Panc1 (cell line): ENCODE results near the gene LMO3. TPM values are rescaled to one million over a fixed set of nuclear protein-coding genes. Genes with fewer than 3 reads are reported as not detected.

Experiments used
- ATAC-seq: fragments of 200-7000 bp; cut with Tn5 transposase; 2 replicates; pipeline ENCODE4 v1.9.1; 2020; ENCODE audit warnings: mild to moderate bottlenecking, moderate library complexity
- BruUV-seq: library from RNA; stranded (reverse); fragments of 400-500 nt; replicated peaks from 2 replicates; lab custom pipeline; 2021; lab: Mats Ljungman, UMichigan
- CTCF ChIA-PET: fragments of 300-600 bp; sonication (Branson Sonifier 250); formaldehyde crosslinking; loops from one replicate; lab custom pipeline; 2022; ENCODE audit warnings: antibody characterized with exemption; lab: Charles Lee
- POLR2A ChIA-PET: fragments of 300-600 bp; sonication (Branson Sonifier 250); formaldehyde crosslinking; loops from one replicate; lab custom pipeline; 2022; ENCODE audit warnings: antibody characterized with exemption; lab: Charles Lee
- DNase-seq: peaks from one replicate; pipeline ENCODE4 v3.0.0-alpha.2; 2010; ENCODE audit warnings: low read depth, low spot score
- H3K27ac ChIP-seq: 2 replicates; pipeline ENCODE4 v1.5.1; 2011; ENCODE audit warnings: mild to moderate bottlenecking, low read length, inconsistent platforms
- H3K27me3 ChIP-seq: fragments of 200-500 bp; sonication (Bioruptor generic); 2 replicates; pipeline ENCODE4 v1.6.0; 2014; ENCODE audit warnings: low read length, inconsistent platforms; ENCODE audit not compliant: control insufficient read depth, insufficient read depth
- H3K36me3 ChIP-seq: fragments of 200-500 bp; sonication (Bioruptor generic); 2 replicates; pipeline ENCODE4 v1.5.1; 2014; ENCODE audit warnings: inconsistent platforms, mild to moderate bottlenecking, low read length, moderate library complexity; ENCODE audit not compliant: control insufficient read depth, insufficient read depth
- H3K4me1 ChIP-seq: 2 replicates; pipeline ENCODE4 v1.5.1; 2011; ENCODE audit warnings: inconsistent platforms, mild to moderate bottlenecking, low read length, moderate library complexity; ENCODE audit not compliant: control insufficient read depth, insufficient read depth
- H3K4me3 ChIP-seq, 2 experiments: 2 replicates each; pipeline ENCODE4 v1.5.1; 2011 to 2012; ENCODE audit warnings: low read depth in 2 of 2, low read length in 2 of 2, mild to moderate bottlenecking in 2 of 2, inconsistent platforms in 1 of 2, moderate library complexity in 1 of 2
- H3K9me3 ChIP-seq: fragments of 200-500 bp; sonication (Bioruptor generic); 2 replicates; pipeline ENCODE4 v1.5.1; 2014; ENCODE audit warnings: low read depth, mild to moderate bottlenecking, inconsistent platforms, low read length, moderate library complexity; ENCODE audit not compliant: control insufficient read depth, insufficient read depth
- POLR2AphosphoS5 ChIP-seq: IDR thresholded peaks from 2 replicates; pipeline ENCODE4 v1.6.1; 2012; ENCODE audit warnings: mild to moderate bottlenecking, low read depth, low read length, moderate library complexity
- SIN3A ChIP-seq: IDR thresholded peaks from 2 replicates; pipeline ENCODE4 v1.6.1; 2012; ENCODE audit warnings: low read depth, mild to moderate bottlenecking, low read length, moderate library complexity, borderline replicate concordance; ENCODE audit not compliant: insufficient read depth
- TCF7L2 ChIP-seq: IDR thresholded peaks from 2 replicates; pipeline ENCODE4 v1.6.1; 2011; ENCODE audit warnings: mild to moderate bottlenecking, low read depth, low read length, inconsistent platforms
- in situ Hi-C: cut with HindIII; loops from 2 replicates; pipeline ENCODE4 v1.10.0; 2016; ENCODE audit warnings: low sequenced_read_pairs, low pct_unique_long_range_greater_than_20kb
- intact Hi-C: fragments of 100-400 bp; cut with micrococcal nuclease; formaldehyde crosslinking; loops from one replicate; pipeline ENCODE4 v1.10.0; 2022; ENCODE audit not compliant: unreplicated experiment
- total RNA-seq: library from RNA; stranded (reverse); gene quantifications from one replicate; pipeline ENCODE4 v1.2.1, GENCODE V29; 2021; ENCODE audit not compliant: unreplicated experiment
- TF ChIP-seq, protein P1 (sequence below): fragments of 450-650 bp; IDR thresholded peaks from 2 replicates; pipeline ENCODE4 v1.5.1; 2017; ENCODE audit warnings: mild to moderate bottlenecking
- TF ChIP-seq, protein P2 (sequence below), 2 experiments: IDR thresholded peaks; 2 replicates each; pipeline ENCODE4 v1.6.1; 2011 to 2012; ENCODE audit warnings: low read depth in 2 of 2, control low read depth in 1 of 2, low read length in 1 of 2, mild to moderate bottlenecking in 1 of 2, moderate library complexity in 1 of 2; ENCODE audit not compliant: insufficient read depth in 1 of 2

Gene LMO3
- total RNA-seq, 1 experiment from 2014 or later = 0.51 TPM

DNA sequence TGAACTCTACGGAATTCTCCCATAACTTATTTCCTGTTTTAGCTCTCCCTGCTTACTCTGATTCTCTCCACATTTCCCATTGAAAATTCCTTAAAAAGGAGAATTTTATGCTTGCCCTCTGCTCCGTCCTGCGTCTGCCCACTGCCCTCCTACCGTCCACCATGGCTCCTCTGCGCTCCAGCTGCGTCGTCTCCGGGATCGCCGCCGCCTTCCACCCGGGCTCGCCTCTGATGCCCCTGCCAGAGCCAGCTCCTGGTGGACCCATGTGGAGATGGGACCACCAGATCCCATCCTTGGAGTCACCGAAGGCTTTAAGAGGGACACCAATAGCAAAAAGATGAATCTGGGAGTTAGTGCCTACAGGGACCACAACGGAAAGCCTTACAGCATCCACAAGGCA is 92.7 kb downstream of the LMO3 start:
- Histone ChIP-seq H3K9me3 (no peaks in the 10 kb centered on the region), H3K36me3 (no peaks in the 10 kb centered on the region), H3K4me3 (no peak overlapping the region), H3K27ac (no peak overlapping the region), H3K4me1 (no peaks in the 10 kb centered on the region), H3K27me3 (no peaks in the 10 kb centered on the region)
- in situ Hi-C loops = no loop called here
- ChIA-PET CTCF (no interaction called here), POLR2A (no interaction called here)
- DNase-seq (no peak), ATAC-seq (no peak)
- intact Hi-C loops = no loop called here
- BruUV-seq = no TSS peak
- TF ChIP-seq POLR2AphosphoS5 (no peak), SIN3A (no peak), TCF7L2 (no peak)
- TF ChIP-seq, protein P1, sequence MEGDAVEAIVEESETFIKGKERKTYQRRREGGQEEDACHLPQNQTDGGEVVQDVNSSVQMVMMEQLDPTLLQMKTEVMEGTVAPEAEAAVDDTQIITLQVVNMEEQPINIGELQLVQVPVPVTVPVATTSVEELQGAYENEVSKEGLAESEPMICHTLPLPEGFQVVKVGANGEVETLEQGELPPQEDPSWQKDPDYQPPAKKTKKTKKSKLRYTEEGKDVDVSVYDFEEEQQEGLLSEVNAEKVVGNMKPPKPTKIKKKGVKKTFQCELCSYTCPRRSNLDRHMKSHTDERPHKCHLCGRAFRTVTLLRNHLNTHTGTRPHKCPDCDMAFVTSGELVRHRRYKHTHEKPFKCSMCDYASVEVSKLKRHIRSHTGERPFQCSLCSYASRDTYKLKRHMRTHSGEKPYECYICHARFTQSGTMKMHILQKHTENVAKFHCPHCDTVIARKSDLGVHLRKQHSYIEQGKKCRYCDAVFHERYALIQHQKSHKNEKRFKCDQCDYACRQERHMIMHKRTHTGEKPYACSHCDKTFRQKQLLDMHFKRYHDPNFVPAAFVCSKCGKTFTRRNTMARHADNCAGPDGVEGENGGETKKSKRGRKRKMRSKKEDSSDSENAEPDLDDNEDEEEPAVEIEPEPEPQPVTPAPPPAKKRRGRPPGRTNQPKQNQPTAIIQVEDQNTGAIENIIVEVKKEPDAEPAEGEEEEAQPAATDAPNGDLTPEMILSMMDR = no peak
- TF ChIP-seq, protein P2, sequence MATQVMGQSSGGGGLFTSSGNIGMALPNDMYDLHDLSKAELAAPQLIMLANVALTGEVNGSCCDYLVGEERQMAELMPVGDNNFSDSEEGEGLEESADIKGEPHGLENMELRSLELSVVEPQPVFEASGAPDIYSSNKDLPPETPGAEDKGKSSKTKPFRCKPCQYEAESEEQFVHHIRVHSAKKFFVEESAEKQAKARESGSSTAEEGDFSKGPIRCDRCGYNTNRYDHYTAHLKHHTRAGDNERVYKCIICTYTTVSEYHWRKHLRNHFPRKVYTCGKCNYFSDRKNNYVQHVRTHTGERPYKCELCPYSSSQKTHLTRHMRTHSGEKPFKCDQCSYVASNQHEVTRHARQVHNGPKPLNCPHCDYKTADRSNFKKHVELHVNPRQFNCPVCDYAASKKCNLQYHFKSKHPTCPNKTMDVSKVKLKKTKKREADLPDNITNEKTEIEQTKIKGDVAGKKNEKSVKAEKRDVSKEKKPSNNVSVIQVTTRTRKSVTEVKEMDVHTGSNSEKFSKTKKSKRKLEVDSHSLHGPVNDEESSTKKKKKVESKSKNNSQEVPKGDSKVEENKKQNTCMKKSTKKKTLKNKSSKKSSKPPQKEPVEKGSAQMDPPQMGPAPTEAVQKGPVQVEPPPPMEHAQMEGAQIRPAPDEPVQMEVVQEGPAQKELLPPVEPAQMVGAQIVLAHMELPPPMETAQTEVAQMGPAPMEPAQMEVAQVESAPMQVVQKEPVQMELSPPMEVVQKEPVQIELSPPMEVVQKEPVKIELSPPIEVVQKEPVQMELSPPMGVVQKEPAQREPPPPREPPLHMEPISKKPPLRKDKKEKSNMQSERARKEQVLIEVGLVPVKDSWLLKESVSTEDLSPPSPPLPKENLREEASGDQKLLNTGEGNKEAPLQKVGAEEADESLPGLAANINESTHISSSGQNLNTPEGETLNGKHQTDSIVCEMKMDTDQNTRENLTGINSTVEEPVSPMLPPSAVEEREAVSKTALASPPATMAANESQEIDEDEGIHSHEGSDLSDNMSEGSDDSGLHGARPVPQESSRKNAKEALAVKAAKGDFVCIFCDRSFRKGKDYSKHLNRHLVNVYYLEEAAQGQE (IDR thresholded peaks at IDR 0.05; ENCODE audit: insufficient read depth in 1 of 2, low read depth in 2 of 2, low read length in 1 of 2) = no peak

DNA sequence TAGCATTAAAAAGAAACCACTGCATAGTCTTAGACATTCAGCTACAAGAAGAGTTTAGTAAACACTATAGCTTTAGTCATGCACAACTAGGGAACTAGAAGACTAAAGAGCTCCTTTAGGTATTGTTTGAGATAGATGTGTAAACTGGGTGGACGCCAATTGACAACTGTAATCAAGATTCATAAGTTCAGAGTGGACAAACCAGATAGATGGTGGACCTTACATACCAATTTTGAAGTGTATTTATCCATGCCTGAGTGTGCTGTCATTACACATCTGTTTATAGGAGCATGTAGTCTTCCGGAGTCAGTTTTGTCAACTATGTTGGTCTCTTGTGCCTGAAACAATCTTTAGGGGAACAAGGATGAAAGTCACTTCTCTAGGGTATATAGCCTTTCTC is 96.6 kb downstream of the LMO3 start:
- H3K4me1 ChIP-seq = no peaks in the 10 kb centered on the region
- ATAC-seq (no peak), DNase-seq (no peak)
- ChIA-PET POLR2A (no interaction called here), CTCF (no interaction called here)
- no peak overlapping the region for H3K4me3 ChIP-seq
- no peak for TF ChIP-seq POLR2AphosphoS5
- TF ChIP-seq, protein P1 = no peak
- no peaks in the 10 kb centered on the region for H3K9me3 ChIP-seq
- H3K27me3 ChIP-seq = no peaks in the 10 kb centered on the region
- H3K27ac ChIP-seq = no peak overlapping the region
- no peaks in the 10 kb centered on the region for H3K36me3 ChIP-seq
- no TSS peak for BruUV-seq
- in situ Hi-C loops (no loop called here), intact Hi-C loops (no loop called here)

DNA sequence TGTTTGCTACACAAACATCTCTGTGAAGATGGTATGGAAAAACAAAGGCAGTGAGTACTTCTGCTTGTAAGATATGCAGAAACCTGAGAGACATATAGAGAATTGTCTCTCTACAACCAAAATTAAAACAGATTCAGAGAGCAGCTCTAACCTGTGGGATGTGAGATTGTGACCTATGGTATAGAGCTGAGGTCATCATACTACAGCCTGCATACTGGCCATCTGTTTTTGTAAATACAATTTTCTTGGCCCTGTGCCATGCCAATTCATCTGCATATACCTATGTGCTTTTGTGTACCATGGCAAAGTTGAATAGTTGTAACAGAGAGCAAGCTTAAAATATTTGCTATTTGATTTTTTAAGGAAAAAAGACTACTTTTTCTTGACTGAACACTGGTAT is 99.6 kb downstream of the LMO3 start:
- DNase-seq (no peak), ATAC-seq (no peak)
- TF ChIP-seq SIN3A (no peak), TCF7L2 (no peak), POLR2AphosphoS5 (no peak)
- TF ChIP-seq, protein P1 = no peak
- TF ChIP-seq, protein P2 (IDR thresholded peaks at IDR 0.05; ENCODE audit: insufficient read depth in 1 of 2, low read depth in 2 of 2, low read length in 1 of 2) = no peak
- intact Hi-C loops = no loop called here
- H3K9me3 ChIP-seq = no peaks in the 10 kb centered on the region
- in situ Hi-C loops = no loop called here
- no peaks in the 10 kb centered on the region for H3K4me1 ChIP-seq
- no peak overlapping the region for H3K27ac ChIP-seq
- ChIA-PET CTCF (no interaction called here), POLR2A (no interaction called here)
- H3K36me3 ChIP-seq = no peaks in the 10 kb centered on the region
- H3K4me3 ChIP-seq = no peak overlapping the region
- no peaks in the 10 kb centered on the region for H3K27me3 ChIP-seq
- no TSS peak for BruUV-seq
